Measurements from ENCODE around the gene GABBR2. TPM values are rescaled to one million over a fixed set of nuclear protein-coding genes. Genes with fewer than 3 reads are reported as not detected.

The GABBR2 gene
- total and polyA plus RNA-seq, 9 of the 15 experiments (the other 6 are each of a cell fraction or from before 2014, with no cell fraction given), result 0.15 to 1.9 (median 0.32) TPM

- TF ChIP-seq ADNP (tag; IDR thresholded peaks at IDR 0.05) (0 out of 2 replicates have a peak, but pooled peaks have one; percentile 57), SMARCB1 (IDR thresholded peaks at IDR 0.05; ENCODE audit: insufficient read length, low read depth) (no peak), SOX6 (IDR thresholded peaks at IDR 0.05) (peak; percentile 79), BRF2 (IDR thresholded peaks at IDR 0.05; ENCODE audit: borderline replicate concordance, insufficient read depth, insufficient read length) (no peak), MTA3 (IDR thresholded peaks at IDR 0.05; ENCODE audit: borderline replicate concordance) (peak; percentile 49; the same call in 1 of the 2 replicates), ZNF253 (CRISPR knock-in tag; conservative IDR thresholded peaks at IDR 0.05) (no peak), JUND (IDR thresholded peaks at IDR 0.05; ENCODE audit: borderline replicate concordance, low read depth, low read length) (peak; percentile 79), JUND (tag; IDR thresholded peaks at IDR 0.05; ENCODE audit: borderline replicate concordance, low read depth, low read length) (peak; percentile 58; the same call in 1 of the 3 replicates), FOXA3 (CRISPR knock-in tag; conservative IDR thresholded peaks at IDR 0.05 in 1 of 2, IDR thresholded peaks at IDR 0.05 in 1 of 2) (peak in 1 of 2 experiments; percentile 80; a peak in 1 of 4 replicates), ZBTB7A (IDR thresholded peaks at IDR 0.05; ENCODE audit: borderline replicate concordance, control insufficient read depth, low read depth, low read length) (peak; percentile 83; the same call in 1 of the 2 replicates), BHLHE40 (IDR thresholded peaks at IDR 0.05; ENCODE audit: low read length) (peak; percentile 62), TFAP4 (CRISPR knock-in tag; IDR thresholded peaks at IDR 0.05; ENCODE audit: borderline replicate concordance) (peak; percentile 41; the same call in 1 of the 2 replicates), PHF21A (IDR thresholded peaks at IDR 0.05; ENCODE audit: borderline replicate concordance, low read depth) (no peak), JUN (IDR thresholded peaks at IDR 0.05; ENCODE audit: borderline replicate concordance, low read depth, low read length) (peak; percentile 61; the same call in 1 of the 2 replicates), JUN (CRISPR knock-in tag; IDR thresholded peaks at IDR 0.05; ENCODE audit: borderline replicate concordance) (0 out of 2 replicates have a peak, but pooled peaks have one; percentile 59), SAP30 (IDR thresholded peaks at IDR 0.05; ENCODE audit: borderline replicate concordance, insufficient read depth, low read depth, low read length, poor library complexity, severe bottlenecking) (no peak), ZNF764 (CRISPR knock-in tag; IDR thresholded peaks at IDR 0.05; ENCODE audit: low read depth) (no peak), SMARCA4 (IDR thresholded peaks at IDR 0.05) (peak; percentile 88), FOXP1 (CRISPR knock-in tag; IDR thresholded peaks at IDR 0.05) (peak; percentile 65; the same call in 1 of the 2 replicates), TRIM28 (IDR thresholded peaks at IDR 0.05) (peak; percentile 88), GABPB2 (CRISPR knock-in tag; conservative IDR thresholded peaks at IDR 0.05) (no peak), NR2F6 (CRISPR knock-in tag; IDR thresholded peaks at IDR 0.05) (no peak), ETV6 (IDR thresholded peaks at IDR 0.05; ENCODE audit: borderline replicate concordance in 1 of 2, low read depth in 2 of 2, low read length in 1 of 2) (peak in 1 of 2 experiments; percentile 38; a peak in 1 of 4 replicates), ETV6 (CRISPR knock-in tag; IDR thresholded peaks at IDR 0.05; ENCODE audit: borderline replicate concordance) (no peak)
These were observed 340.2 kb downstream of the GABBR2 start (continued) for GRCh38 chr9:98368366-98369065.

Measured in K562 (cell line).